Activated T-helper 1 cell treated with anti-CD3 and anti-CD28 coated beads, Interleukin-2, amount 50 U/mL, for 16 hours (primary cell): ENCODE results near the gene DISP3.

Source experiments
- DNase-seq, 2 donors: peaks; one replicate each; pipeline ENCODE4 v3.0.0-alpha.2; 2020; ENCODE audit warnings: low read depth in 1 of 2, low spot score in 1 of 2

Gene DISP3

GRCh38 chr1:11478571-11479374 lies at the start of gene DISP3:
DISP3 (plus strand) TSS chr1:11479155; CDS start chr1:11500993, 21,838 bp downstream.
- peak; percentile 31 to 49 for DNase-seq

GRCh38 chr1:11429226-11429625 lies 49.7 kb upstream of the DISP3 start:
- DNase-seq, result no peak

DNA sequence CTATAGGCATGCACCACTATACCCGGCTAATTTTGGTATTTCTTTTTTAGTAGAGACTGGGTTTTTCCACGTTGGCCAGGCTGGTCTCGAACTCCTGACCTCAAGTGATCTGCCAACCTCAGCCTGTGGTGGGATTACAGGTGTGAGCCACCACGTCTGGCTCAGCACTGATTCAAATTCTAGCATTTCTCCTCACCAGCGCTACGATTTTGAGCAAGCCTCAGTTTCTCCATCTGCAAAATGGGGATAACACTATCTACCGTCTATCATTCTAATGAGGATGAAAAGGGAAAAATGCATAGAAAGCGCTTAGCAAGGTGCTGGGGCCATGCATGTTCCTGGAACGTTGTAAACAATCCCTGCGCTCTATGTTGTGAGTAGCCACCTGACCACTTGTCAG lies 49.0 kb upstream of the DISP3 start:
- DNase-seq, result no peak

- DNase-seq, result no peak
Measured at GRCh38 chr1:11431941-11432507, 46.9 kb upstream of the DISP3 start.

GRCh38 chr1:11432526-11432925 lies 46.4 kb upstream of the DISP3 start:
- no peak for DNase-seq

DNA sequence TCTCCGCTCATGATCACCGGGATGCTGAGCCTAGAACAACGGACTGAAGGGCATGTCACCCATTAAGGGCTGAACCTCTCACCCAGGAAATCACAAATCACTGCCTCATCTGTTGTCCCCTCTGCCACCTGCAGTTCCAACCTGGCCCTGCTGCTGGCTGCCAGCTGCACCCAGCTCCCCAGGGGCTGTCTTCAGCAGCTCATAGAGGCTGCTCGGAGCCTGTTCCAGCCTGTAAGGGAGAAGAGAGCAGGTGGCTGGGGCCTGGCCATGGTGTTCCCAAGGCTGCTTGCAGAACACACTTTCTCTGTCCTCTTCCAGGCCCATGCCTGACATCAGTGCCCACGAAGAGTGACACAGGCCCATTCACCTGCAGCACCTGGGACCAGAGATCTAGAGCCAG lies 44.5 kb upstream of the DISP3 start:
- DNase-seq, result no peak

DNA sequence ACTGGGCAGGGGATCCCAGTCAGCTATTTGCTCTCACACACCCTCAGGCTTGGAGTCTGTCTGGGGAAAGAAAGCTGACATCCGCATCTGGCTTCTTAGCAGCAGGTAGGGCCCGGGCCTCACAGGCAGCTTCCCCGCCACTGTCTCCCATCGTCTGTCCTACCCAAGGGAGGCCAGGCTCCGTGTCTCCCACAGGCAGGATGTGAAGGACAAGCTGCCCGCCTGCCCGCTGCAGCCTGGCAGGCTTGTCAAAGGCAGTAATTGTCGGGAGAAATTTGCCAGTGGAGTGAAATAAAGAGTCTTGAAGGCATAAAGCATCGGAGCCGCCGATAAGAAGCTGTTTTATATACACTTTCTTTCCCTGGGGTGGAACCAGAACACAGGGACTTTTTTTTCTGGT lies 44.0 kb upstream of the DISP3 start:
- DNase-seq, result no peak

DNA sequence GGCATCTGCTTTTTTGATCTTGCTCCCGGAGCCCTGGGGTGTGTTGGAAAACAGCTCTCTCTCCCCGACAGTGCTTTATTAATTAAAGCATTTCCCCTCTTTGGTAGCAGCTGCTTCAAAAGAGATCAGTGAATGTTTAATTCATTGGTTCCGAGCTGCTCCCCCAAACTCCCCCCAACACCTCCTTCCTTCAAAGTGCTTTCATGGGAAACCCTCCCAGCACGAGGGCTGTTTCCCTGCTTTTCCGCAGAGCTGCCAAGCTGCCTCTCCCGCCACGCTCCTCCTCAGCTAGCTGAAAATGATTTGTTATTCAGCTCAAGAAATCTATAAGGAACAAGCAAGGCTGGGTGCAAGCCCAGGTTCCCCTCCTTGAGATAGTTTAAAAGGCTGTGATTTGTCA lies 40.0 kb upstream of the DISP3 start:
- no peak for DNase-seq

GRCh38 chr1:11441211-11441952 lies 37.6 kb upstream of the DISP3 start:
- DNase-seq, result no peak

DNA sequence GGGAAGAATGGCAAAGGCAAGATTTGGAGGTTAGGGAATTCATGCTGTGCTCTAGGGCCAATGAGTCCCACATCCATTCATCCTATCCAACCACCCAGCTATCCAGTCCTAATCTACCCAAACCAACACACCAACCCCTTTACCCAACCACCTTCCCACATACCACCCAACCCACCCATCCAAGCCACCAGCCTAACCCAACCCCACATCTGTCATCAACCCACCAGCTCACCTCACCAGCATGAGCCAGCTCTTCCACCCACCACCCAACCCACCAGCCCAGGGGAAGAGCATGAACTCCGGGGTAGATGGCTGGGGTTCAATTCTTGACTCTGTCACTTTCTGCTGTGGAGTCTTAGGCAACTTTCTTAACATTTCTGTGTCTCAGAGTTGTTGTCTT lies 35.9 kb upstream of the DISP3 start:
- DNase-seq, result no peak

DNA sequence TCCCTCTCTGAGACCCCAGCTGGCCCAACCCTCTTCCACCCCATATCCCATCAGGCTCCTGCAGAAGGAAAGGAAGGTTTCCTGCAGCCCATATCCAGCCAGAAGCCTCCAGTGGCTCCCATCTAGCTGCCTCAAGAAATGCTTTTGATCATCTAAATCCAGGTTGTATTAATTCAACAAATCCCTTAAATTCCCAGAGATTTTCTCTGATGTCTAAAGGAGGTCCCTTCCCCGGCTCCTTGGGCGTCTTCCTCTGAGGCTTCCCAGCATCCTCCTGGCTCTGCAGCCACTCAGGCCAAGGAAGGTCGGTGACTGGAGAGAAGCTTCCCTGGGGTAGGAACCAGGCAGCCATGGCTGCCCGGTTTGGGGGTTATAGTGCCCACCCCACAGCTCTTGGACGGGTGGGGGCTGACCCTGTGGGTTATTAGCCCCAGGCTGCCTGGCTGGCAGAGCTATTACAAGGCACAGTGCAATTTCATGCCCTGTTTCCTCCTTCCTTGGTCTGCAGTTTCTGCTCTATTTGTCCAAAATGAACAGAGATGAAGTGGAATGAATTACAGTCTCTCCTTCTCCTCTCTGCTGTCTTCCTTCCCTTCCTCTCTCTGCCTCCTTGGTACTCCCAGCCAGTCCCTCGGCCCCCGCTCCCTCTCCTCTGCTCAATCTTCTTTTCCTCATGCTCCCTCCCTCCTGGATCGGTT lies 34.8 kb upstream of the DISP3 start:
- no peak for DNase-seq

DNA sequence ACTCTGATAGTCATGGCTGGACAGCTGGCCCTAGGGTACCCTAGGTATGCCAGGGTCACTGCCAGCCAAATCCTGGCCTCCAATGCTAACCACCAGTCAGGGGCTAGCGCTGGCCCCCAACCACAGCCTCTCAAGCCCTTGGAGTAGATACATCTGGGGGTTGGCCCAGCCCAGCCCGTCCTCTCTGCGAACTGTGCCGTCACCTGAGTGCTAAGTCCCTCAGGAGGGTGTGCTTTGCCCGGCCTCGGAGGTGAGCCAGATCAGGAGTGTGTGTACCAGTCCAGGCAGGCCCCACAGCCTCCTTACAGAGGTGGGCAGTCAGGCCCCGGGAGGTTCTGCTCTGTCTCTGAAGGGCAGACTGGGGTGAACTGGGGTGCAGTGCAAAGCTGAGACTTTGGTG lies 34.0 kb upstream of the DISP3 start:
- no peak for DNase-seq

GRCh38 chr1:11447903-11448302 lies 31.1 kb upstream of the DISP3 start:
- DNase-seq, result no peak

GRCh38 chr1:11448373-11449099 lies 30.4 kb upstream of the DISP3 start:
- DNase-seq, result no peak

DNA sequence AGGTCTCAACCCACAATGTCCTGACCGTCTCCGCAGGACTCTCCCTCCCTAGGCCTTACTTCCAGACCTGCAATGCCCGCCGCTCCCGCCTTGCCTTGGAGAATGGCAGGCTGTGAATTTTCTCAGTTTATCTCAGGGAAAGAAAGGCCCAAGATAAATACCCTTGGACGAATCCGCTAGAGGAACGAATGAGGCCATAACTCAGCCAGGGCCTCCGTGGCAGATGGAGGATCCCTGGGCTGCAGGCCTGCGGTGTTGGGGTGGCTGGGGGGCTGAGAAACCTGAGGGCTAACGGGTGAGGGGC lies 29.9 kb upstream of the DISP3 start:
- DNase-seq, result no peak

DNA sequence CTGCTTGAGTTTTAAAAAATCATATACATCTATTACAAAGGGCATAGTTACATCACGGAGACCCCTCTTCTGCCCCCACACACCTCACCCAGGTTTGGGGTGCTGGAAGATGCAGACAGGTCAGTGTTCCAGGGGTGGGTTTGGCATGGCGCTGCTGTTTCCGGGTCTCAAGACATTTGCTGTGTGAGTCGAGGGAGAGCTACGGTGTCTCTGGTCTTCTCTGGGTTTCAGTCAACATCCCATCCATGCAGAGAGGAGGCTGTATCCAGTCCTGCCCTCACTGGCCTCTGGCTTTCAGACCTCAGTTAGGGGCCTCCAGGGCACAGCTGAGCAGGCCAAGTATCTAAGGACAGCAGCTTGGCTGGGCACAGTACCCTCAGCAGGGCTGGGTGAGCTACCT lies 28.6 kb upstream of the DISP3 start:
- no peak for DNase-seq

DNA sequence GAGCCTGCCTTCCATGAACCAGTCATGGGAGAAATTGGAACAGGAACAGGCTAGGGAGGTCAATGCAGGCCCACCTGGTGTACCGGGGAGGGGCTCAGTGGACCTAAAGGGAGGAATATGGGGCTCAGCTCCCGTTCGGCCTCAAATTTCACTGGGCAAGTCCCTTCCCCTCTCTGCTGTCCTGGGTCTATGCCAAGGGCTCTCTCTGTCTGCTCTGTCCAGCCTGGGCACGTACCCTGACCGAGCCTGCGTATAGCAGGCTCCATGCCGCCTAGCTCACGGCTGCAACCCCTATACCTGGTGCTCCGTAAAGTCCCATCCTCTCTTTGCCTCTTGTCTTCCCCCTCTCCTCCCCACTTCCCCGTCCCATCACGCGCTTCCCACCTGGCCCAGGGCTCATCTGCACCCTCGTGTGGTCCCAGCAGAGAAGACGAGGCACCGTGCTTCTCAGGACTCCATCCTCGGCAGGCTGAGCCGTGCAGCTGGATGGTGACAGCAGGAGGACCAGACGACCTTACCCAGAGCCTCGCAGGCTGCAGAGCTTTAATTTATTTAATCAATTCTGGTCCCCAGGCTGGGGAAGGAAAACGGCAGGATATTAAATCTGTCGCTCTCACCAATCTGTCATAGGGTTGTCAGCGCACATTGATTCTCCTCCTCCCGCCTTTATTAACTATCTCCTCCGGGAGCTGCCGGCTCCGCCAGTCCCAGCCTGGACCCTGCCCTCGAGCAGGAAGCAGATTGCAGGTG lies 25.0 kb upstream of the DISP3 start:
- DNase-seq, result no peak

DNA sequence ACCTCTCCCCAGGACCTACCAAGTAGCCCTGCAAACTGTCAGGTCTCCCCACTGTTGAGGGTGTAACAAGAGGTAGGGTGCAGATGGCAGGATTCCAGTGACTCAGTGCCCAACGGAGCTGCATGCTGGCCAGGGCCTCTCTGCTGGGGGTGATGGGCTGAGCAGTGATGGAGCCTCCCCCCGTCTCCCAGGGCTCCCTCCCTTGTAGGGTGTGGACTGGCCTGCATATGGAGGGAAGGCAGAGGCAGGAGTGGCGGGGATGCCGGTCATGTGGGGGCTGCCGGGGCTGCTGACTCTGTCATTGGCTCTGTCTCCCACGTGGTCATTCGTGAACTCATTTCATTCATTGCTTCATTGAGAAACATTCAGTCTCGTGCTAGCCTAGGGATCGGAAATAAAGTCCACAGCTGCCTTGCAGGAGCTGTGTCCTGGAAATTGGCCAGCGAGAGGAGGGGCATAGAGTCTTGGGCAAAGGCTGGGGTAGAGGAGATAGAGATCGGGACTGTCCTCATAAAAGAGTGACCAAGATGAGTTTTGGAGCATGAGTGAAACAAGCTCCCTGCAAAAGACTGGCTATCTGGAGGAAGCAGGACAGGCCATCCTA lies 22.9 kb upstream of the DISP3 start:
- no peak for DNase-seq

DNA sequence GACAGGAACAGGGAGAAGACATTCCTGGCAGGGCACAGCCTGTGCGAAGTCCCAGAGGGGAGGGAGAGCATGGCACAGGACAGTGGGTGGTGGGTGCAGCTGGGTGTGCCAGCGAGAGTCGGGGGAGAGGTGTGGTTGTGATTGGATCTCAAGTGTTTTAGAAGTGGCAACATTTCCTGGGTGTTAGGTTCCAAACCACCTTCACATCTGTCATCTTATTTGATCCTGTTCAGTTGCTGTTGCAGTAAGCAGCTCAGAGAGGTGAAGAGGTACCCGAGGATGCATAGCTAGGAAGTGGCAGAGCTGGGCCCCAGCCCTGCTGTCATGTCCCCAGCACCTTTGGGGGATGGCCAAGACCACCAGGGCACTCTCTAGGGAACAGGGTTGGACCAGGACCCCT lies 22.0 kb upstream of the DISP3 start:
- DNase-seq, result no peak

GRCh38 chr1:11458811-11459275 lies 20.1 kb upstream of the DISP3 start:
- no peak for DNase-seq
